Erythroblast (primary cell): ENCODE results near the gene UQCC5.

Experiments
- DNase-seq, 2 experiments: peaks; one replicate each; lab custom pipeline; 2025; lab: John Stamatoyannopoulos, UW
- GATA1 ChIP-seq: IDR thresholded peaks from 2 replicates; pipeline ENCODE4 v1.6.1; 2011; ENCODE audit warnings: low read depth, mild to moderate bottlenecking, control low read depth, low read length, moderate library complexity
- POLR2A ChIP-seq: IDR thresholded peaks from 2 replicates; pipeline ENCODE4 v1.6.1; 2011; ENCODE audit warnings: mild to moderate bottlenecking, low read length

Gene UQCC5

DNA sequence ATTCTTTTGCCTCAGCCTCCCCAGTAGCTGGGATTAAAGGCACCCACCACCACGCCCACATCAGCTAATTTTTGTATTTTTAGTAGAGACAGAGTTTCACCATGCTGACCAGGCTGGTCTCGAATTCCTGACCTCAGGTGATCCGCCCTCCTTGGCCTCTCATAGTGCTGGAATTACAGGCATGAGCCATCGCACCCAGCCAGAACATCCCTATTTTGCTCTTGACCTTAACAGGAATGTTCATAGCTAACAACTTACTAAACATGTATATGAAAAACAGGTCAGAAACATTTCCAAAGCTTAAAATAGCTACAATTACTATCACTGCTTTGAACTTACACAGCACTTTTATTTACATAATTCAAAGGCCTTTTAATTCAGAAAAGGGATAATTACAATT is 33.7 kb downstream of the UQCC5 start:
- DNase-seq, result no peak
- no peak for TF ChIP-seq POLR2A
- no peak for TF ChIP-seq GATA1

DNA sequence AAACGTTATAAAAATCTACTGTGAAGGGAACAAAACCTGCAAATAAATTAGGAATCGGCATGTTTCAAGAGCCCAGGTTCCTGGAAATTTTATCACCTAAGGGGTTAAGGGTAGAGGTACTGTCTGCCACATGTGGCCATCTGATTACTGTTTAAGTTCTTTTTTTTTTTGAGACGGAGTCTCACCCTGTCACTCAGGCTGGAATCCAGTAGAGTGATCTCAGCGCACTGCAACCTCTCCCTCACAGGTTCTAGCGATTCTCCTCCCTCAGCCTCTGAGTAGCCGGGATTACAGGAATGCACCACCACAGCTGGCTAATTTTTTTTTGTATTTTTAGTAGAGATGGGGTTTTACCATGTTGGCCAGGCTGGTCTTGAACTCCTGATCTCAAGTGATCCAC is 35.8 kb downstream of the UQCC5 start:
- TF ChIP-seq GATA1, result no peak
- no peak for TF ChIP-seq POLR2A
- DNase-seq, result no peak

DNA sequence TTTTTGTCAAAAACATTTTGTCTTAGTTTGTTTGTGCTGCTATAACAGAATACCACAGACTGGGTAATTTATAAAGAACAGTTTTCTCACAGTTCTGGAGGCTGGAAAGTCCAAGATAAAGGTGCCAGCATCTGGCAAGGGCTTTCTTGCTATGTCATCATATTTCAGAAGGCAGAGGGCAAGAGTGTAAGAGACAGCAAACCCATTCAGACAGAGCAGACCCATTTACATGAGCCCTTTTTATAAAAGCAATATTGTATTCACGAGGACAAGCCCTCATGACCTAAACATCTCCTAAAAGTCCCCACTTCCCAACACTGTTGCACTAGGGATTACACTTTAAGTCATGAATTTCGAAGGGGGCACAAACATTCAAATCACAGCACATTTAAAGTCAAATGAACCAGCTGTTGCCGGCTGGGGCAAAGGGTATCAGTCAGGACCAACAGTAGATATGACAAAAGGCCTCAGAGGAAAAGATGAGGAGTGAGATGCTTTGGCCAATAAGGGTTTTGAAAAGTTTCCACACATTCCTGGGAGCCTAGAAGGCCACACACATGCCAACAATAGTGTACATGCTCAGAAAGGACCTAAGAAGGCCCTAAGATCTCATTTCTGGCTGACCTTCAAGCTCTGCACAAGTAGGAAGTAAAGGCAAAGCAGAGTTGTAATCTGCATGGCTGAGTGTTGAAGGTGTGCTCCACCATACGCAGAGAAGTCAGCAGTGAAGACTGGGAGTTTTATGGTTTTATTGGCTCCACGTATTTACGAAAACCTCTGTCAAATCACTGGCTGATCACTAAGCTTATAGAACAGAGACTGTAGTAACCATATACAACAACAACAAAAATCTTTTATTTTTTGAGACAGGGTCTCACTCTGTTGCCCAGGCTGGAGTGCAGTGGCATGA is 37.9 kb downstream of the UQCC5 start:
- TF ChIP-seq POLR2A (no peak), GATA1 (no peak)
- peak; percentile 19 to 55 for DNase-seq
